ENCODE measurements around the gene GAA. TPM values are rescaled to one million over a fixed set of nuclear protein-coding genes. Genes with fewer than 3 reads are reported as not detected.

The GAA gene
- total RNA-seq, 1 donor from 2014 or later = 17.9 TPM

DNA sequence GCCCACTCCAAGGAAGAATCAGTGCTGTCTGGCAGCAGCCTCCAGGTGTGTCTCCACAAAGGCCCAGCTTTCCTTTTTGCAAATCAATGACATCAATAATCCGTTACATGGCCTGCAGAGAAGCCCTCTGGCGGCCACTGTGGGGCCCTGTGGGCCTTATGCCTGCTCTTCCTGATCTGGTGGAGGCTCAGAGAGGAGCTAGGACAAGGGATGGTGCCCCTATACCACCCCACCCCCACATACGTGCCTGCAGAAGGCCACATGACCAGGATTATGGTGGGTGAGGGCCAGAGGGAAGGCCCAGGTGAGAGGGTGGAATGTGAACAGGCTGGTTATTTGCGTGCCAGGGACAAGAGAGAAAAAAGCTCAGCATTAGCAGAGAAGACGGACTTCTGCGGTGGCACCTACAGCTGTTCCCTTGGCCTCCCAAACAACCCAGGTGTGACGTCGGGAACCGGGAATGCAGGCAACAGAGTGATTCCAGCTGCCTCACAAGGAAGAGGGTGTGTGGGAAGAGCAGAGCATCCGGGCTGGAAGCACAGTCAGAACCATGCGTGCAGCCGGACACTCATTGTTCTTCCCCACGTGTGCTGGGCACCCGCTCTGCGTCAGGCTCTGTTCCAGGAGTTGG, 23.1 kb downstream of the GAA start:
- Mint-ChIP-seq H3K4me1 (no peaks in the 10 kb centered on the region), H3K27ac (no peak overlapping the region), H3K4me3 (no peak overlapping the region), H3K9me3 (no peaks in the 10 kb centered on the region), H3K27me3 (peaks cover 25% of the 10 kb centered on the region), H3K36me3 (ENCODE audit: low read depth) (no peaks in the 10 kb centered on the region)
- DNase-seq = no peak
- intact Hi-C loops (cut with micrococcal nuclease) = no loop called here

DNA sequence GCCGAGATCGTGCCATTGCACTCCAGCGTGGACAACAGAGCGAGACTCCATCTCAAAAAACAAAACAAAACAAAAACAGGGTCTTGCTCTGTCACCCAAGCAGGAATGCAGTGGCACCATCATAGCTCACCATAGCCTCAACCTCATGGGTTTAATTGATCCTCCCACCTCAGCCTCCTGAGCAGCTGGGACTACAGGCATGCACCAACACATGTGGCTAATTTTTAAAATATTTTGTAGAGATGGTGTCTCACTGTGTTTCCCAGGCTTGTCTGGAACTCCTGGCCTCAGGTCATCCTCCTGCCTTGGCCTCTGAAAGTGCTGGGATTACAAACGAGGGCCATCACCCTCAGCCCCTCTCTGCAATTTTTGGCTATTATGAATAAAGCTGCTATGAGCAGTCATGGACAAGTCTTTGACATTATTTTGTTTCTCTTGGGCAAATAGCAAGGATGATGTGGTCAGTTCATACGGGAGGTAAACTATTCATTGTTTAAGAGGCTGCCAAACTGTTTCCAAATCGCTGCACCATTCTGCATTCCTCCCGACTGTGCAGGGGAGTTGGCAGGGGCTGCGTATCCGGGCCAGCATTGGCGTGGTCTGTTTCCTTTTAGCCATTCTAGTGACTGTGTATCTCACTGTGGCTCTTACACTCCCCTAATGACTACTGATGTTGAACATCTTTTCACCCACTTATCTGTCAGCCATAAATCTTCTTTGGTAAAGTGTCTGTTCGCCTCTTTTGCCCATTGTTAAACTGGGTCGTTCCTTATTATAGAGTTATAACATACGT, 24.5 kb downstream of the GAA start:
- no peak for DNase-seq
- H3K4me1 Mint-ChIP-seq = no peaks in the 10 kb centered on the region
- intact Hi-C loops (cut with micrococcal nuclease) = no loop called here
- H3K27ac Mint-ChIP-seq = no peak overlapping the region
- H3K36me3 Mint-ChIP-seq (ENCODE audit: low read depth) = no peaks in the 10 kb centered on the region
- H3K27me3 Mint-ChIP-seq = peaks cover 28% of the 10 kb centered on the region
- H3K9me3 Mint-ChIP-seq = no peaks in the 10 kb centered on the region
- no peak overlapping the region for H3K4me3 Mint-ChIP-seq

DNA sequence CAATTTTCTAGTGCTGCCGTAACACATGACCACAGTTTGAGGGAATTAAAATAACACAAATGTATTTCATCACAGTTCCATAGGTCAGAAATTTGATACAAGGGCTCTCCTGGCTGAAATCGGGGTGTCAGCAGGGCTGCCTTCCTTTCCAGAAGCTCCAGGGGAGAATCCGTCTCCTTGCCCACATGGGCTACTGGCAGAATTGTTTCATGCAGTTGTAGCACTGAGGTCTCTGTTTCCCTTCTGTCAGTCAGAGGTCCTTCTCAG, 25.0 kb downstream of the GAA start:
- peaks cover 28% of the 10 kb centered on the region for H3K27me3 Mint-ChIP-seq

DNA sequence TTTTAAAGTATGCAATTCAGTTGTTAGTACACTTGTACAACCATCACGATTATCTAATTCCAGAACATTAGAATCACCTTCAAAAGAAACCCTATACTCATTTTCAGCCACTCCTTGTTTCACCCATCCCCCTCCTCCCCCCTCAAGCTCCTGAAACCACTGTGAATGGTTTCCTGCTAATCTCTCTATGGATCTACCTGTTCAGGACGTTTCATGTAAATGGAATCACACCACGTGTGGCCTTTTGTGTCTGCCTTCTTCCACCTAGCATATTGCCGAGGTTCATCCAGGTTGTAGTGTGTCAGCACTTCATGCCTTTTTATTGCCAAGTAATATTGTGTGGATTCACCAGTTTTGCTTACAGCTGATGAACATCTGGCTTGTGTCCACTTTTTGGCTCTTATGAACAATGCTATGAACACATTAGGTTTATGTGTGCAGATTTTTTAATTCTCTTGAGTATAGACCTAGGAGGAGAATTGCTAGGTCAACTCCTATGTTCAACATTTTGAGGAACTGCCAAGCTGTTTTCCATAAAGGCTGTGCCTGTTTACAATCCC, 27.7 kb downstream of the GAA start:
- Mint-ChIP-seq H3K27me3 (peaks cover 28% of the 10 kb centered on the region), H3K4me3 (no peak overlapping the region), H3K27ac (no peak overlapping the region), H3K4me1 (no peaks in the 10 kb centered on the region), H3K9me3 (no peaks in the 10 kb centered on the region), H3K36me3 (ENCODE audit: low read depth) (peaks cover 13% of the 10 kb centered on the region)
- intact Hi-C loops (cut with micrococcal nuclease) = no loop called here
- no peak for DNase-seq

More for the DNA sequence above, 25.0 kb downstream of the GAA start:
- Mint-ChIP-seq H3K27ac (no peak overlapping the region), H3K36me3 (ENCODE audit: low read depth) (no peaks in the 10 kb centered on the region), H3K4me3 (no peak overlapping the region), H3K9me3 (no peaks in the 10 kb centered on the region), H3K4me1 (no peaks in the 10 kb centered on the region)
- DNase-seq = no peak
- intact Hi-C loops (cut with micrococcal nuclease) = no loop called here

DNA sequence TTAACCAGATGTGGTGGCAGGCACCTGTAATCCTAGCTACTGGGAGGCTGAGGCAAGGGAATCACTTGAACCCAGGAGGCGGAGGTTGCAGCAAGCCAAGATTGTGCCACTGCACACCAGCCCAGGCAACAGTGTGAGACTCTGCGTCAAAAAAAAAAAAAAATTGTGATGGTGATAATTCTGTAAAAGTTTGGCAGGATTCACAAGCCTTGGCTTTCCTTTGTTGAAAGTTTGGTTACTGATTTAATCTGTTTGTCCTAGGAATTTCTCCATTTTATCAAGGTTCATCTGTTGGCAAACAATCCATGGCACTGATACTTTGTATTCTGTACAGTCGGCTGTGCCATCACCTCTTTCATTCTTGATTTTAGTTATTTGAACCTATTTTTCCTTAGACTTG, 29.6 kb downstream of the GAA start:
- Mint-ChIP-seq H3K4me1 (no peaks in the 10 kb centered on the region), H3K4me3 (no peak overlapping the region), H3K36me3 (ENCODE audit: low read depth) (peaks cover 27% of the 10 kb centered on the region), H3K27me3 (peaks cover 26% of the 10 kb centered on the region), H3K27ac (no peak overlapping the region), H3K9me3 (no peaks in the 10 kb centered on the region)
- intact Hi-C loops (cut with micrococcal nuclease) = no loop called here
- DNase-seq = no peak

DNA sequence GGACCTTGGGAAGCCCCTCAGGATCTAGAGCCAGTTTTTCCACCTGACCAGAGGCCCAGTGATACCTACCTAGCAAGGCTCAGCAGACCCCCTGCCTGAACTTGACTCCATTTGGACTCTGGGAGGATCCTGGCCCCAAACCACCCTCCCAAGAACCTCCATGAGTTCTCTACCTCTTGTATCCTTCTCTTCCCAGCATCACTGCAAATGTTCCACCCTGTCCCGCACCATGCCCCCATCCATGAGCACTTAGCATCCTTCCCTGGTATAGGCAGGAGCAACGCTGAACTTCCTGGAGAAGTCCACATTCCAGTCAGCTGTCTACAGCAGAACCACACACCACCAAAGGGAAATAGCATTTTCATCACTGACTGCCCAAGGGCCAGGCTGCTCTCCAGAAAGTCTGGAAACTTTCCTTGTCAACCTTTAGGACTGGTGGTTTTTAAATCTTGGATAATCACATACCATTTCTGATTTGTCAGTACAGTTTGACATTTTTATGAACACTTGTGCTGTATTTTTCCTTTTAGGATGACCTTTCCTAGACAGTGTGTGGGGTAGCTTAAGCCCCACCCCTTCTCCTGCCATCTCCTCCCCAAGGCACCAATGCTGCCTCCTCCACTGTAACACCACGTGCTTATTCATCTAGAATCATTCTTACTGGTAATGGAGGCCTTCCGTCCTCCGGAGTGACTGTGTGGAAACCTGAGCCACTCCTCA, 31.7 kb downstream of the GAA start:
- Mint-ChIP-seq H3K9me3 (no peaks in the 10 kb centered on the region), H3K4me1 (no peaks in the 10 kb centered on the region), H3K36me3 (ENCODE audit: low read depth) (peaks cover 47% of the 10 kb centered on the region), H3K27me3 (peaks cover 15% of the 10 kb centered on the region), H3K4me3 (no peak overlapping the region), H3K27ac (no peak overlapping the region)
- intact Hi-C loops (cut with micrococcal nuclease) = no loop called here
- no peak for DNase-seq

DNA sequence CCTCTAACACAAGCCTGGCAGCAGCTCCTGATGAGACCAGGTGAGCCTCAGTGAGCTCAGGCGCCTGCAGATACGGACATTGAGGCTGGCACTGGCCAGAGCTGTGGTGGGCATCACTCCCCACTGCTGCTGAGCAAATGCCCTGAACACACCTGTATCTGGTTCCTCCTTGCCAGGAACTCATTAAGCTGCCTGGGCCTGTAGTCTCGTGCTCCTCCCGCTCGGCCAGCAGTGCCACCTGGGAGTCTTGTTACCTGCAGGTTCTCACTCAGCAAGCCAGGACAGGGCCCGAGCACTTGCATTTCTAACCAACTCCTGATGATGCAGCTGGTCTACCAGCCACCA, 32.2 kb downstream of the GAA start:
- no peak overlapping the region for H3K4me3 Mint-ChIP-seq
- no peak overlapping the region for H3K27ac Mint-ChIP-seq
- no peaks in the 10 kb centered on the region for H3K4me1 Mint-ChIP-seq
- H3K9me3 Mint-ChIP-seq = no peaks in the 10 kb centered on the region
- intact Hi-C loops (cut with micrococcal nuclease) = no loop called here
- H3K27me3 Mint-ChIP-seq = peaks cover 10% of the 10 kb centered on the region
- DNase-seq = no peak
- H3K36me3 Mint-ChIP-seq (ENCODE audit: low read depth) = peaks cover 50% of the 10 kb centered on the region

DNA sequence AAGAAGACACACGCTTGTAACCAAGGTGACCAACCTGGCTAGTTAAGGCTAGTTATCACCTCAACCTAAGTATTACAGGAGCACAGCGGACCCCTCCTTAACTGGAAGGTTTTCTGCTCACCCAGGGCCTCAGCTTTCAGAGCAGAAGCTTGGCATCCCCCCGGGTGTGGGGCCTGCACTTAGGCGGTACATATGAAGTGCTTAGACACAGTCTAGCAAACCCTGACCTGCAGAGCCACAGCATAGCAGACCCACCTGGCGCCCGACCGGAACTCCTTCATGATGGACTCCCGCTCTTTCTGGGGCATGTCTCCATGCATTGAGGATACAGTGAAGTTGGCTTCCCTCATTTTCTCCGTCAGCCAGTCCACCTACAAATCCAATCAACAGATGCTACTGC, 35.8 kb downstream of the GAA start:
- Mint-ChIP-seq H3K27me3 (no peaks in the 10 kb centered on the region), H3K27ac (peak overlapping the region; percentile 25), H3K9me3 (no peaks in the 10 kb centered on the region), H3K4me1 (peaks cover 3% of the 10 kb centered on the region), H3K36me3 (ENCODE audit: low read depth) (peaks cover 80% of the 10 kb centered on the region), H3K4me3 (no peak overlapping the region)
- no peak for DNase-seq
- intact Hi-C loops (cut with micrococcal nuclease) = no loop called here

DNA sequence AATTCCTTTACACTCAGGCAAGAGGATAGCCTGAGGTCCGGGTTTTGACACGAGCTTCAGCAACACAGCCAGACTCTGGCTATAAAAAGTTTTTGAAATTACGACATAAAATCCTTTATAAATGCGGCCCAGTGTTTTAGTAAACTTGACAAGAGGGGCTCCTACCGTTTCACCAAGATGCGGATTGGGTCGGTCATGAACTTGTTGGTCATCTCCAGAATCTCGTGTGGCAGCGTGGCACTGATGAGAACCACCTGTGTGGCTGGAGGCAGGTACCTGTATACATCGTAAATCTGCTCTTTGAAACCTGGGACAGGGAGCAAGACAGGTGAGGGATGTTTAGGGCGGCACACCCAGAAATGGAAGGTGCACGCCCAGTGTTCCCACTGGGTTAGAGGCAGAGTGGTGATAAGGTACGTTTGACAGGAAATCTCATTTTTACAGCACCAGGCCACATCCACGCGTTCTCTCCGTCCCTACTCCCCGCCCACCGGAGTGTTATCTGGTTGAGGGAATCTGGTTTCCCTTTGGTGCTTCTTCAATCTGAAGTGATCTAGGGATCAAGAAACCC, 37.6 kb downstream of the GAA start:
- H3K9me3 Mint-ChIP-seq = no peaks in the 10 kb centered on the region

DNA sequence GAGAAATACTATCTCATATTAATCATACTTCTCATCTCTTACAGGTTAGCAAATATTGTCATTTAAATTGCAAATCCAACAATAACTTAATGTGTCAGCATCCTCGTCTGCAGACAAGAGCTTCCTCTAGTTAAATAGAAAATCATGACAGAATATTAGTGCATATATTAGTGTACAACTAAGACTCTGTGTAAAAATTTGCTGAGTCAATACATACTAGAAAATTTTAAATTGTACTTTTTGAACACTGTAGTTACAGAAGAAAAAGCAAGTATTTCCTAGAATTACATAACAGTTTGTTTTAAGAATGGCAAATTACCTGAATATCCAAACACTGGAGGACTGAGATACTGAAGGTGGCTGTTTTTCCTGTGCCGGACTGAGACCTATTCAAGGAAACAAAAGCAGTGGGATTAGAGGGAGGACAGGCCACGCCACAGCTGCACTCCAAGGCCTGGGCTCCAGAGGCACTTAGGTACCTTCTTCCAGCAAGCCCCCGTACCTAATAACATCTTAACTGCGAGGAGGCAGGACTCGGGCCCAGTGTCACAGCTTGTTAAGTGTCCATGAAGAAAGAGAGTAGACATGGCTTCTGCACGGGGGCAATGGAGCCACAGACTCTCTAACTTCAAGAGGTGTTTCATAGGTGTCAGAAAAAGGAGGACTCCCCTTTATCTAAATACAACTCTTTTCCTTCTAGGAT, 40.2 kb downstream of the GAA start:
- no peak for DNase-seq

More for the DNA sequence above, 37.6 kb downstream of the GAA start:
- Mint-ChIP-seq H3K36me3 (ENCODE audit: low read depth) (peaks cover 81% of the 10 kb centered on the region), H3K4me3 (no peak overlapping the region), H3K27ac (no peak overlapping the region), H3K27me3 (no peaks in the 10 kb centered on the region), H3K4me1 (peaks cover 10% of the 10 kb centered on the region)
- intact Hi-C loops (cut with micrococcal nuclease) = no loop called here
- no peak for DNase-seq

DNA sequence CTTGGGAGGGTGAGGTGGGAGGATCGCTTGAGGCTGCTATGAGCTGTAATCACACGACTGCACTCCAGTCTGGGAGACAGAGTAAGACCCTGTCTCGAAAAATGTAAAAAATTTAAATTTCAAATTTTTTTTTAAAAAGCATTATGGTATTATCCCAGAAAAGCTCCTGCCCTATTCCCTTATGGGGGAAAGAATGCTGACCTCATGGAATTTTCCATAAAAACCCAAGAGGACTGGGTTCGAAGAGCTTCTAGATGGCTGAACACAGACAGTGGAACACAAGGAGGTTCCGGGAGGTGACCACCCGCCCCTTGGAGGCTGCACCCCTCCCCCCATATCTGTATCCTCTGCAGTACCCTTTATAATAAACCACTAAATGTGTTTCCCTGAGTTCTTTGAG, 41.5 kb downstream of the GAA start:
- Mint-ChIP-seq H3K27me3 (no peaks in the 10 kb centered on the region), H3K4me3 (no peak overlapping the region), H3K9me3 (no peaks in the 10 kb centered on the region), H3K27ac (no peak overlapping the region), H3K36me3 (ENCODE audit: low read depth) (peaks cover 67% of the 10 kb centered on the region), H3K4me1 (peaks cover 32% of the 10 kb centered on the region)
- intact Hi-C loops (cut with micrococcal nuclease) = no loop called here
- DNase-seq = no peak

More for the DNA sequence above, 40.2 kb downstream of the GAA start:
- H3K36me3 Mint-ChIP-seq (ENCODE audit: low read depth) = peaks cover 77% of the 10 kb centered on the region
- H3K9me3 Mint-ChIP-seq = no peaks in the 10 kb centered on the region
- H3K27me3 Mint-ChIP-seq = no peaks in the 10 kb centered on the region
- H3K4me3 Mint-ChIP-seq = no peak overlapping the region
- no peak overlapping the region for H3K27ac Mint-ChIP-seq
- intact Hi-C loops (cut with micrococcal nuclease) = no loop called here
- H3K4me1 Mint-ChIP-seq = peaks cover 28% of the 10 kb centered on the region

DNA sequence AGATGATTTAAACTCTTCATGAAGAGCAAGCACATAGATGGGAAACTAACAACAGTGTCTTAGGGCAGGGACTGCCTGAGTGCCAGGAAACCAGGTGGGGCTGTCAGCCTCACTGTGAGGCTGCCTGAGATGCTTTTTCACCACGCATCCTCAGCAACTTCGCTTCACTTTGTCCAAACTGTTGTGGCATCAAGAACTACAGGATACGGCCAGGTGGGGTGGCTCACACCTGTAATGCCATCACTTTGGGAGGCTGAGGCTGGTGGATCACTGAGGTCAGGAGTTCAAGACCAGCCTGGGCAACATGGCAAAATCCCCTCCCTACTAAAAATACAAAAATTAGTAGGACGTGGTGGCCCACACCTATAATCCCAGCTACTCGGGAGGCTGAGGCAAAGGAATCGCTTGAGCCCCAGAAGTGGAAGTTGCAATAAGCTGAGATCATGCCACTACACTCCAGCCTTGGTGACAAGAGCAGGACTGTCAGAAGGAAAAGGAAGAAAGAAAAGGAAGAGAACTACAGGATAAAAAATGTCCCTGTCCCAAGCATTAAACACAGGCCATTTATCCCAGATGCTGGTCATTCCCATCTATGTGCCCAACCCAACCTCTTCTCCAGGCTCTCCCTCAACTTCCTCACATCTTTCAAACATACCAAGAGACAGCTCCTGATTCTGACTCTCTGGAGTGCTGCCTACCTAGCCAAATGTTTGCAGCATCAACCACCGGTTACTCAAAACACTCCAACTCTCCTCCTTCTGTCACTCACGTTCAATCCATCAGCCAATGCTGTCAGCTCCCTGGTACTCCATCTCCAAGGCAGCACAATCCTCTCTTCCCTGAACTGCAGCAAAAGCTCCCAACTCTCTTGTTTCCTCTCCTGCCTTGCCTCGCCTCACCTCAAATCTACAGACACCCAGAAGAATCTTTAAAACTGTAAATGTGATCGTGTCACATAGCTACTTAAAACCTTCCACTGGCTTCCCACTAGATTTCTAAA, 44.0 kb downstream of the GAA start:
- H3K27ac Mint-ChIP-seq = peak overlapping the region; percentile 74
- no peaks in the 10 kb centered on the region for H3K27me3 Mint-ChIP-seq
- intact Hi-C loops (cut with micrococcal nuclease) = loop anchor here (2.0 kb wide), 1 partner anchor 73 kb away; no protein-coding TSS in a partner anchor
- peaks cover 45% of the 10 kb centered on the region for H3K36me3 Mint-ChIP-seq (ENCODE audit: low read depth)
- peaks cover 37% of the 10 kb centered on the region for H3K4me1 Mint-ChIP-seq
- H3K4me3 Mint-ChIP-seq = peak overlapping the region; percentile 88
- H3K9me3 Mint-ChIP-seq = no peaks in the 10 kb centered on the region
- DNase-seq = peak; percentile 73

All from activated CD4-positive, alpha-beta T cell treated with anti-CD3 and anti-CD28 coated beads, Interleukin-2, amount 10 ng/mL, durations not matched to agents 24 days and 14 days (primary cell).